ENCODE results near the gene CCDC120. TPM values are rescaled to one million over a fixed set of nuclear protein-coding genes. Genes with fewer than 3 reads are reported as not detected.

The CCDC120 gene
- total RNA-seq, 2 donors from 2014 or later: 12.3 to 15.0 TPM

DNA sequence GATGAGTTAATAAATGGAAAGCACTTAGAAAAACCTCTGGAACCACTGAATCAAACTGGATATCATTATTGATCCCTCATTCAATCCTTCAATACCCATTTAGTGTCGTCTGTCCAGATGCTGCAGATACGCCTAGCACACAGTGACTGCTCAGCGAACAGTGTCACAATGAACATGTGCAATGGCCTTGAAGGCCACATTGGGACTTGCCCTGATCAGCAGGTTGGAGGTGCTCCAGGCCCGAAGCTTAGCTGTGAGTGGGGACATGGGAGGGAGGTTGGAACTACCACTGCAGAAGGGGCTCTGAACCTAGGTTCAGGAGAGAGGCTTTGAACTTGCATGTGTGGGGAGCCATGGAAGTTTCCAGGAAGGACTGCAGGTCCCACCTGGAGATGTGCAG, 47.5 kb downstream of the CCDC120 start:
- no peak for DNase-seq (ENCODE audit: low spot score)
- no peaks in the 10 kb centered on the region for H3K36me3 ChIP-seq
- no peaks in the 10 kb centered on the region for H3K9me3 ChIP-seq
- TF ChIP-seq POLR2AphosphoS5 (IDR thresholded peaks at IDR 0.05): no peak
- TF ChIP-seq, protein P1, sequence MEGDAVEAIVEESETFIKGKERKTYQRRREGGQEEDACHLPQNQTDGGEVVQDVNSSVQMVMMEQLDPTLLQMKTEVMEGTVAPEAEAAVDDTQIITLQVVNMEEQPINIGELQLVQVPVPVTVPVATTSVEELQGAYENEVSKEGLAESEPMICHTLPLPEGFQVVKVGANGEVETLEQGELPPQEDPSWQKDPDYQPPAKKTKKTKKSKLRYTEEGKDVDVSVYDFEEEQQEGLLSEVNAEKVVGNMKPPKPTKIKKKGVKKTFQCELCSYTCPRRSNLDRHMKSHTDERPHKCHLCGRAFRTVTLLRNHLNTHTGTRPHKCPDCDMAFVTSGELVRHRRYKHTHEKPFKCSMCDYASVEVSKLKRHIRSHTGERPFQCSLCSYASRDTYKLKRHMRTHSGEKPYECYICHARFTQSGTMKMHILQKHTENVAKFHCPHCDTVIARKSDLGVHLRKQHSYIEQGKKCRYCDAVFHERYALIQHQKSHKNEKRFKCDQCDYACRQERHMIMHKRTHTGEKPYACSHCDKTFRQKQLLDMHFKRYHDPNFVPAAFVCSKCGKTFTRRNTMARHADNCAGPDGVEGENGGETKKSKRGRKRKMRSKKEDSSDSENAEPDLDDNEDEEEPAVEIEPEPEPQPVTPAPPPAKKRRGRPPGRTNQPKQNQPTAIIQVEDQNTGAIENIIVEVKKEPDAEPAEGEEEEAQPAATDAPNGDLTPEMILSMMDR (IDR thresholded peaks at IDR 0.05): no peak
- no peak for TF ChIP-seq POLR2A (IDR thresholded peaks at IDR 0.05)
- intact Hi-C loops (cut with DNase I): no loop called here
- no peak overlapping the region for H3K27ac ChIP-seq
- no peak overlapping the region for H3K4me3 ChIP-seq
- WGBS: 97% methylated on average over 4 of the region's 4 CpGs
- H3K27me3 ChIP-seq (replicated peaks; ENCODE audit: insufficient read depth): no peaks in the 10 kb centered on the region
- H3K4me1 ChIP-seq (replicated peaks): no peaks in the 10 kb centered on the region

DNA sequence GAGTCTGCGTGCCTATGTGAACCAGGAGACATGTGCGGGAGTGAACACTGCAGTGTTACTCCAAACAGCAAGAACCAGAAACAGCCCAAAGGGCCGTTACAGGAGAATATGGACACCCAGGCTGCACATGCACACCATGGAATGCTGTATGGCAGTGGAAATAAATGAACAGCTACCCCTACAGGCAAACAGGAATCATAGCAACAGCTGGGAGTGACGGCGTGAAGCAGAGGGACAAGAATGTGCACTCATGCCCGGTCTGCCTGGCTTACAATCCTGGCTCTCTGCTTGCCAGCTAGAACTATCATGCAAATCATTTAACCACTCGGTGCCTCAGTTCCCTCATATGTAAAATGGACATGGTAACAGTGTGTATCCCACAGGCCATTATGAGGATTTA, 48.1 kb downstream of the CCDC120 start:
- 31% methylated on average over 7 of the region's 7 CpGs for WGBS
- H3K27ac ChIP-seq: no peak overlapping the region
- intact Hi-C loops (cut with DNase I): no loop called here
- H3K4me3 ChIP-seq: no peak overlapping the region
- no peaks in the 10 kb centered on the region for H3K27me3 ChIP-seq (replicated peaks; ENCODE audit: insufficient read depth)
- no peaks in the 10 kb centered on the region for H3K4me1 ChIP-seq (replicated peaks)
- H3K9me3 ChIP-seq: no peaks in the 10 kb centered on the region
- no peak for TF ChIP-seq POLR2A (IDR thresholded peaks at IDR 0.05)
- TF ChIP-seq, protein P1 (IDR thresholded peaks at IDR 0.05): peak in 2 of 4 experiments; percentile 25 to 34
- DNase-seq (ENCODE audit: low spot score): no peak
- no peaks in the 10 kb centered on the region for H3K36me3 ChIP-seq

DNA sequence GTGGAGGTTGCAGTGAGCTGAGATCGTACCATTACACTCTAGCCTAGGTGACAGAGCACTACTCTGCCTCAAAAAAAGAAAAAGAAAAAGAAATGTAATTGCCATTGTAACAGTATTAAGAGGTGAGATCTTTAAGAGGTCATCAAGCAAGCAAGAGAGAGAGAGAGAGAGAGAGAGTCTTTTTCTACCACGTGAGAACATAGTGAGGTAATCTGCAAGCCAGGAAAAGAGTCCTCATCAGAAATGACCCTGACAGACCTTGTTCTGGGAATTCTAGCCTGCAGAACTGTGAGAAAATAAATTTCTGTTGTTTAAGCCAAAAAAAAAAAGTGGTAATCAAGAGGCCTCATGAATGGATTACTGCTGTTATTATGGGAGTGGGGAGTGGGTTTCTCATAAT, 49.8 kb downstream of the CCDC120 start:
- H3K4me1 ChIP-seq (replicated peaks): no peaks in the 10 kb centered on the region
- 60% methylated on average over 2 of the region's 2 CpGs for WGBS

DNA sequence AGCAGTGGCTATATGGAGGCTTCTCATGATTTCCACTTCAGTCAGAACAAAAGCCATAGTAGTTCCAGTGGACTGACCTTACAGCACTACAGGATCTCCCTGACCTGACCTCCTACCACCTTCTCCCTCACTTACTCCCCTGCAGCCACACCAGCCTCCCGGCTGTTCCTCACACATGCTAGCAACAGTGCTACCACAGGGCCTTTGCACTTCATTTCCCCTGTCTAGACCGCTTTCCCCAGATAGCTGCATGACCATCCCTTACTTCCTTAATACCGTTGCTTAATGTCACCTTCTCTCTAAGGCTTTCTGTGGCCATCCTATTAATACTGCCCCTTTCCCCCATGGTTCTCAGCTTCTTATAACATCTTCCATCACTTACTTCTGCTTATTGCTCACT, 51.6 kb downstream of the CCDC120 start:
- no peak for TF ChIP-seq POLR2AphosphoS5 (IDR thresholded peaks at IDR 0.05)
- TF ChIP-seq, protein P1 (IDR thresholded peaks at IDR 0.05): no peak
- no peak for TF ChIP-seq POLR2A (IDR thresholded peaks at IDR 0.05)
- intact Hi-C loops (cut with DNase I): no loop called here
- H3K4me3 ChIP-seq: no peak overlapping the region
- no peaks in the 10 kb centered on the region for H3K4me1 ChIP-seq (replicated peaks)
- H3K27ac ChIP-seq: no peak overlapping the region
- 94% methylated on average over 3 of the region's 3 CpGs for WGBS
- DNase-seq (ENCODE audit: low spot score): no peak
- no peaks in the 10 kb centered on the region for H3K36me3 ChIP-seq
- no peaks in the 10 kb centered on the region for H3K9me3 ChIP-seq
- H3K27me3 ChIP-seq (replicated peaks; ENCODE audit: insufficient read depth): no peaks in the 10 kb centered on the region

More for the DNA sequence above, 49.8 kb downstream of the CCDC120 start:
- Histone ChIP-seq H3K4me3 (no peak overlapping the region), H3K9me3 (no peaks in the 10 kb centered on the region), H3K27me3 (replicated peaks; ENCODE audit: insufficient read depth) (no peaks in the 10 kb centered on the region), H3K36me3 (no peaks in the 10 kb centered on the region), H3K27ac (no peak overlapping the region)
- TF ChIP-seq, protein P1 (IDR thresholded peaks at IDR 0.05): no peak
- TF ChIP-seq POLR2A (IDR thresholded peaks at IDR 0.05) (no peak), POLR2AphosphoS5 (IDR thresholded peaks at IDR 0.05) (no peak)
- intact Hi-C loops (cut with DNase I): no loop called here
- DNase-seq (ENCODE audit: low spot score): no peak

DNA sequence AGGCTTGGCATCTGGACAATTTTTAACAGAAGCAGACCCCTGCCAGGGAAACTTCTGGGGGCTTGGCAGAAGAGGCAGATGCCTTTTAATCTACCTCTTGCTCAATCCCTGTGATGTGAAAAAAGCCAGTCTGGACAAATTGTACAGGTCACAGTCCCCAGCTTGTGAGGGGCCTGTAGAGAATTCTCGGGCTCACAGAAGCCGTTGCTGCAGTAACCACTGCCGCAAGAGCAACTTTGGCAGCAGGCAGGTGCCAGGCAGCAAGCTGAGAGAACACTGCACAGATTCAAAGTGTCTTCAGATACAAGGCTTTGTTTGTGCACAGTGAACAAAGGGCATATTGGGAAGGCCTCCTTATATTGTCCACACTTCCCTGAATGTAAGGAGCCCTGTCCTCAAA, 53.0 kb downstream of the CCDC120 start:
- 89% methylated on average over 3 of the region's 3 CpGs for WGBS
- H3K27ac ChIP-seq: no peak overlapping the region
- TF ChIP-seq POLR2A (IDR thresholded peaks at IDR 0.05): no peak
- TF ChIP-seq, protein P1 (IDR thresholded peaks at IDR 0.05): no peak
- TF ChIP-seq POLR2AphosphoS5 (IDR thresholded peaks at IDR 0.05): no peak
- intact Hi-C loops (cut with DNase I): no loop called here
- no peak for DNase-seq (ENCODE audit: low spot score)
- no peaks in the 10 kb centered on the region for H3K27me3 ChIP-seq (replicated peaks; ENCODE audit: insufficient read depth)
- H3K9me3 ChIP-seq: no peaks in the 10 kb centered on the region
- no peaks in the 10 kb centered on the region for H3K36me3 ChIP-seq
- H3K4me1 ChIP-seq (replicated peaks): no peaks in the 10 kb centered on the region
- H3K4me3 ChIP-seq: no peak overlapping the region

Data from prostate gland (tissue), 2 donors.